ENCODE results near the gene ST7.

DNA sequence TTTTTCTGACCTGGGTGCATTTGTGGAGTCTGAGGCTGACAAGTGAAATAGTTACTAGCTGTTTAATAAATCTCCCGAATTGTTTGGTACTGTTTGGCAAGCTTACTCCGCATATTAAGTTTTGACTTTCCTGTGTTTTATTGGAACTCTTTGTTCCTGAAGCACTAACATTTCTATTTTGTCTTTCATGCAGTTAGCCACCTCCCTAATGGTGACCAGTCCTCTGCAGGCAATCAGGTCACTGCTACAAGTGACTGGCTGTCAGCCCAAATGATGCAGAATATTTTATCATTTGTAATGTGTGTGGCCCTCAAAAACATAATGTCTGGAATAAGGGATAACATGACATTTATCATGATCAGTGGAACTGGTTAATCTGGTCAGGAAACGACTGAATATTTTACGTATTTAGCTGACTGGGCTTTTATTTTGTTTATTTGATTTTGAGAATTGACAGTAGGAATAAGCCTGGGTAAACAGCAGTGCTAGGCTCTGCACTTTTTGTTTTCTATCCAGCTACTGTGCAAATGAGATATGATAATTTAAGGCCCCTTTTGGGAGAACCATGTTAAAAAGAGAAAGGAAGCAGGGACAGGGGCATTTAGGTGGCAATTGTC lies 82.9 kb downstream of the ST7 start:
- TF ChIP-seq CTCF (optimal IDR thresholded peaks at IDR 0.05 in 1 of 3, IDR thresholded peaks at IDR 0.05 in 1 of 3, conservative IDR thresholded peaks at IDR 0.05 in 1 of 3; ENCODE audit: extremely low read depth in 1 of 3, insufficient read depth in 2 of 3, low read length in 3 of 3) (no peak), EZH2 (IDR thresholded peaks at IDR 0.05; ENCODE audit: low read length) (no peak)
